Measurements from ENCODE around the gene SLC2A1.

DNA sequence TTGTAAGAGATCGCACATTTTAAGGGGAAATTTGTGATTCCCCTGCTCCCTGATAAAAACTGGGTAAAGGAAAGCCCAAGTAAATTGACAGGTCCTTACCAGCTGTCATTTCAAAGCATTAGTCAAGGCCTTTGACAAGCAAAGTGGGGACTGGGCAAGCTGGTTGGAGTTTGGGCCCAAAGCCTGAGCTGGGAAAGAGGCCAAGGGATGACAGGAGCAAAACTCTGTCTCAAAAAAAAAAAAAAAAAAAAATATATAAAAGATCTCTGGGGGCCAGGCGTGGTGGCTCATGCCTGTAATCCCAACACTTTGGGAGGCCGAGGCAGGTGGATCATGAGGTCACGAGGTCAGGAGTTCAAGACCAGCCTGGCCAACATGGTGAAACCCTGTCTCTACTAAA lies 36.9 kb downstream of the SLC2A1 start:
- TF ChIP-seq, protein P1, sequence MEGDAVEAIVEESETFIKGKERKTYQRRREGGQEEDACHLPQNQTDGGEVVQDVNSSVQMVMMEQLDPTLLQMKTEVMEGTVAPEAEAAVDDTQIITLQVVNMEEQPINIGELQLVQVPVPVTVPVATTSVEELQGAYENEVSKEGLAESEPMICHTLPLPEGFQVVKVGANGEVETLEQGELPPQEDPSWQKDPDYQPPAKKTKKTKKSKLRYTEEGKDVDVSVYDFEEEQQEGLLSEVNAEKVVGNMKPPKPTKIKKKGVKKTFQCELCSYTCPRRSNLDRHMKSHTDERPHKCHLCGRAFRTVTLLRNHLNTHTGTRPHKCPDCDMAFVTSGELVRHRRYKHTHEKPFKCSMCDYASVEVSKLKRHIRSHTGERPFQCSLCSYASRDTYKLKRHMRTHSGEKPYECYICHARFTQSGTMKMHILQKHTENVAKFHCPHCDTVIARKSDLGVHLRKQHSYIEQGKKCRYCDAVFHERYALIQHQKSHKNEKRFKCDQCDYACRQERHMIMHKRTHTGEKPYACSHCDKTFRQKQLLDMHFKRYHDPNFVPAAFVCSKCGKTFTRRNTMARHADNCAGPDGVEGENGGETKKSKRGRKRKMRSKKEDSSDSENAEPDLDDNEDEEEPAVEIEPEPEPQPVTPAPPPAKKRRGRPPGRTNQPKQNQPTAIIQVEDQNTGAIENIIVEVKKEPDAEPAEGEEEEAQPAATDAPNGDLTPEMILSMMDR (IDR thresholded peaks at IDR 0.05) = no peak
- TF ChIP-seq POLR2A (IDR thresholded peaks at IDR 0.05) = no peak

Measured in stomach (tissue), 4 donors.